Activated CD4-positive, alpha-beta T cell treated with anti-CD3 and anti-CD28 coated beads, Interleukin-2, amount 10 ng/mL, durations not matched to agents 7 days and 5 days (primary cell): ENCODE results near the gene LMOD2. TPM values are rescaled to one million over a fixed set of nuclear protein-coding genes. Genes with fewer than 3 reads are reported as not detected.
"Not testable (repeated sequence)": the region's sequence is repeated elsewhere in the genome, so short reads cannot be mapped to it uniquely, and the experiment has no call there.

Experiments
- CTCF ChIA-PET: fragments of 350-600 bp; sonication (Branson Sonifier 250); formaldehyde crosslinking; loops from one replicate; lab custom pipeline; 2021; ENCODE audit warnings: antibody characterized with exemption; lab: Charles Lee
- POLR2A ChIA-PET: fragments of 350-600 bp; sonication (Branson Sonifier 250); formaldehyde crosslinking; loops from one replicate; lab custom pipeline; 2021; ENCODE audit warnings: antibody characterized with exemption; lab: Charles Lee
- DNase-seq: peaks from one replicate; pipeline ENCODE4 v3.0.0-alpha.2; 2020
- H3K27ac Mint-ChIP-seq: one replicate; pipeline ENCODE4 v1.8.0; 2021; ENCODE audit warnings: mild to moderate bottlenecking, moderate library complexity, mixed read lengths
- H3K27me3 Mint-ChIP-seq: one replicate; pipeline ENCODE4 v1.8.0; 2021; ENCODE audit warnings: mixed read lengths
- H3K36me3 Mint-ChIP-seq: one replicate; pipeline ENCODE4 v1.8.0; 2021; ENCODE audit warnings: low read depth, mixed read lengths
- H3K4me1 Mint-ChIP-seq: one replicate; pipeline ENCODE4 v1.8.0; 2021; ENCODE audit warnings: mixed read lengths
- H3K4me3 Mint-ChIP-seq: one replicate; pipeline ENCODE4 v1.8.0; 2021; ENCODE audit warnings: mild to moderate bottlenecking, moderate library complexity, mixed read lengths
- H3K9me3 Mint-ChIP-seq: one replicate; pipeline ENCODE4 v1.8.0; 2021; ENCODE audit warnings: mixed read lengths
- total RNA-seq, 2 experiments: library from RNA; stranded (reverse); gene quantifications; one replicate each; pipeline ENCODE4 v1.2.3, GENCODE V29; 2021

Gene LMOD2
- total RNA-seq, 2 experiments from 2014 or later, result not detected

GRCh38 chr7:123628829-123629228, 26.8 kb upstream of the LMOD2 start:
- Mint-ChIP-seq H3K9me3 (no peaks in the 10 kb centered on the region), H3K27ac (no peak overlapping the region), H3K36me3 (no peaks in the 10 kb centered on the region), H3K27me3 (peaks cover 2% of the 10 kb centered on the region), H3K4me1 (no peaks in the 10 kb centered on the region), H3K4me3 (no peak overlapping the region)
- ChIA-PET POLR2A (no interaction called here), CTCF (no interaction called here)
- no peak for DNase-seq

DNA sequence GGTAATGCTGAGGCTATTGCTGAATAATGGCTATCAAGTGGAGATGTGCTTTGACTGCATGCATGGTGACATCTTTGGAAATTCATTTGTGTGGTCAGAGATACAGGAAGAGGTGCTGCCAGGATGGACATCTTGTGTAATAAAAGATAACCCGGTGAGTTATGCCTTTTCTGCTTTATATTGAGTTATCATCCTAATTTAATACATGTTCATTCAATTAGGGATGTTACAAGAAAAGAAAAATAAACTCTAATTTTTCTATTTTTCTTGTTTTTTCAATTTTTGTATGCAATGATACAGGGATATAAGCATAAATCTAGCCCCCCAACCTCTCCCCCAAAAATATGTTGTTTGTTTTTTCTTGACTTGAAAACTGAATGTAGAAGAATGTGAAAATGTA, 26.4 kb upstream of the LMOD2 start:
- DNase-seq, result no peak
- CTCF ChIA-PET, result no interaction called here
- Mint-ChIP-seq H3K4me1 (no peaks in the 10 kb centered on the region), H3K27ac (no peak overlapping the region), H3K36me3 (no peaks in the 10 kb centered on the region), H3K9me3 (no peaks in the 10 kb centered on the region), H3K4me3 (no peak overlapping the region), H3K27me3 (peaks cover 2% of the 10 kb centered on the region)
- POLR2A ChIA-PET, result no interaction called here

DNA sequence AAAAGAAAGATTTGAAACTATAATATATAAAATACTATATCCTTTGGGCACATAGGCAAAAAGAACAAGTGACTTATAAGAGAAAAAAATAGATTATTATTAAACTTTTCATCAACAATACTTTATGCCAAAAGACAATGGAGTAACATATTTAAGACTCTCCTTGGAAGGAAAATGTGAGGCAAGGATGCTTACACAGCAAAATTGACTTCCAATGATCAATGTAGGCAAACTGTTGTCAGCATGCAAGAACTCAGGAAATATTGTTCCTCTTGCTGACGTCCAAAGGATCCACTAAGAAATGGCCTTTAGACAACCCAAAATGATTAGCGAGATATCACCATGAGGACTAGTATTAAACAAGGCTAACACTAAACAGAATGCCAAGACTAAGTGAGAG, 22.9 kb upstream of the LMOD2 start:
- H3K36me3 Mint-ChIP-seq, result no peaks in the 10 kb centered on the region
- H3K27me3 Mint-ChIP-seq, result peaks cover 11% of the 10 kb centered on the region
- POLR2A ChIA-PET, result no interaction called here
- H3K4me1 Mint-ChIP-seq, result no peaks in the 10 kb centered on the region
- no peak overlapping the region for H3K4me3 Mint-ChIP-seq
- H3K9me3 Mint-ChIP-seq, result no peaks in the 10 kb centered on the region
- DNase-seq, result no peak
- H3K27ac Mint-ChIP-seq, result no peak overlapping the region
- CTCF ChIA-PET, result no interaction called here

DNA sequence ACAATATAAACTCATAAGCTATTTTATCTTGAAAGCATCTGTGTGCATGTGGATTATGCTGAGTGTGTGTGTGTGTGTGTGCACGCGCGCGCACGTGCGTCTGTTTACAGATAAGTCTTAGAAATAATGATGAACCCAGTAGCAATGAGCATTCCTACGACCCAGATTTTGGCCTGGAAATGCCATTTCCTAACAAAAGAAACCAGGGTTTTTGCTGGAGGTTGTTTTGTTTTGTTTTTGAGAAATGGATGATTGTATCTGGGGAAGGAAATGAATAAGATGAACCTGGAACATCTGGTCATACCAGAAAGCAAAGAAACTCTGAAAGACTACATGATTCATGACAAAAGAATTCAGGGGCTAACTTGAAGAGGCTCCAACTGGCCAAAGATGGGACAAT, 22.1 kb upstream of the LMOD2 start:
- H3K4me3 Mint-ChIP-seq, result no peak overlapping the region
- no peak for DNase-seq
- no peaks in the 10 kb centered on the region for H3K9me3 Mint-ChIP-seq
- H3K27me3 Mint-ChIP-seq, result peaks cover 15% of the 10 kb centered on the region
- POLR2A ChIA-PET, result no interaction called here
- CTCF ChIA-PET, result no interaction called here
- no peaks in the 10 kb centered on the region for H3K36me3 Mint-ChIP-seq
- H3K4me1 Mint-ChIP-seq, result no peaks in the 10 kb centered on the region
- no peak overlapping the region for H3K27ac Mint-ChIP-seq

- H3K4me3 Mint-ChIP-seq, H3K4me1 Mint-ChIP-seq, H3K9me3 Mint-ChIP-seq, H3K27ac Mint-ChIP-seq, POLR2A ChIA-PET, CTCF ChIA-PET, DNase-seq, H3K36me3 Mint-ChIP-seq: not testable (repeated sequence)
- peaks cover 14% of the 10 kb centered on the region for H3K27me3 Mint-ChIP-seq
Observed at GRCh38 chr7:123634011-123634573, 21.6 kb upstream of the LMOD2 start.

- POLR2A ChIA-PET, result interaction anchor here (0.7 kb wide), 1 partner anchor 1047 kb away, joined by 3 read pairs; no protein-coding TSS in a partner anchor
- Mint-ChIP-seq H3K27me3 (peaks cover 14% of the 10 kb centered on the region), H3K4me3 (no peak overlapping the region), H3K9me3 (no peaks in the 10 kb centered on the region), H3K36me3 (no peaks in the 10 kb centered on the region), H3K4me1 (no peaks in the 10 kb centered on the region), H3K27ac (no peak overlapping the region)
- DNase-seq, result no peak
- CTCF ChIA-PET, result interaction anchor here (0.6 to 1.0 kb wide), 3 partner anchors 62 to 211 kb away, joined by 3 to 4 read pairs (median 3); no protein-coding TSS in a partner anchor
Observed at GRCh38 chr7:123635551-123636359, 19.9 kb upstream of the LMOD2 start.

GRCh38 chr7:123637203-123637602, 18.5 kb upstream of the LMOD2 start:
- peaks cover 14% of the 10 kb centered on the region for H3K27me3 Mint-ChIP-seq
- H3K27ac Mint-ChIP-seq, result no peak overlapping the region
- H3K9me3 Mint-ChIP-seq, result no peaks in the 10 kb centered on the region
- no peaks in the 10 kb centered on the region for H3K4me1 Mint-ChIP-seq
- POLR2A ChIA-PET, result interaction anchor here (0.6 kb wide), 1 partner anchor 111 kb away, joined by 3 read pairs; no protein-coding TSS in a partner anchor
- no peak for DNase-seq
- H3K4me3 Mint-ChIP-seq, result no peak overlapping the region
- CTCF ChIA-PET, result interaction anchor here (0.9 kb wide), 1 partner anchor 16 kb away, joined by 3 read pairs; no protein-coding TSS in a partner anchor
- H3K36me3 Mint-ChIP-seq, result no peaks in the 10 kb centered on the region

DNA sequence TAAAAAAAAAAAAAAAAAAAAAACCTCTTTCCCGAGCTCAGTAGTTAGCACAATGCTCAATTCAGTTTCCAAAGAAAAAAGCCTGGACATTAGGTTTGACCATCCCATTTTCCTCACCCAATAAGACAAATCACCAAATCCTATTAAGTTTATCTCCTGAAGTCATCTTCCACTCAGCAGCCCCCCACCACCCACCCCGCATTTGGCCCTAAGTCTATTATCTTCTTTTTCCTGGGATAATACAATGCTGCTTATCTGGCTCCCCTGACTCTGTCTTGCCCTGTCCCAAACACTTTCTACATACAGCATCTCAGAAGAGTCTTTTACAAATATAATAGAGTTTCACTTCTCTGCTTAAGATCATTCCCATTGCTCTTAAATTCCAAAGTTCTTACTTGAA, 17.8 kb upstream of the LMOD2 start:
- Mint-ChIP-seq H3K4me1 (no peaks in the 10 kb centered on the region), H3K9me3 (no peaks in the 10 kb centered on the region), H3K27ac (no peak overlapping the region), H3K36me3 (no peaks in the 10 kb centered on the region), H3K27me3 (peaks cover 14% of the 10 kb centered on the region), H3K4me3 (no peak overlapping the region)
- ChIA-PET CTCF (interaction anchor here (0.9 kb wide), 1 partner anchor 15 kb away, joined by 3 read pairs; no protein-coding TSS in a partner anchor), POLR2A (no interaction called here)
- DNase-seq, result no peak

- Mint-ChIP-seq H3K9me3 (no peaks in the 10 kb centered on the region), H3K36me3 (no peaks in the 10 kb centered on the region), H3K27me3 (peaks cover 29% of the 10 kb centered on the region), H3K4me1 (no peaks in the 10 kb centered on the region), H3K27ac (no peak overlapping the region), H3K4me3 (no peak overlapping the region)
- ChIA-PET CTCF (no interaction called here), POLR2A (no interaction called here)
- no peak for DNase-seq
Observed at GRCh38 chr7:123639631-123640030, 16.0 kb upstream of the LMOD2 start.

DNA sequence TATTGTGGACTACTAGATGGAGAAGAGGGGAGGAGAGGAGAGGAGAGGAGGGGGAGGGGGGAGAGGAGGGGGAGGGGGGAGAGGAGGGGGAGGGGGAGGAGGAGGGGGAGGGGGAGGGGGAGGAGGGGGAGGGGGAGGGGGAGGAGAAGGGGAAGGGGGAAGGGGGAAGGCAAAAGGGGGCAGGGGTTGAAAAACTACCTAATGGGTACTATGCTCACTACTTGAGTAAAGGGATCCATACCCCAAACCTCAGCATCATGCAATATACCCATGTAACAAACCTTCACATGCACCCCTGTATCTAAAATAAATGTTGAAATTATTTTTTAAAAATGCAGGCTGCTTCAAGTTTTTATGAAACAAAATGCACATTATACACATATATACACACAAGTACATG, 15.1 kb upstream of the LMOD2 start:
- Mint-ChIP-seq H3K4me3 (no peak overlapping the region), H3K36me3 (no peaks in the 10 kb centered on the region), H3K9me3 (no peaks in the 10 kb centered on the region), H3K27ac (no peak overlapping the region), H3K27me3 (peaks cover 25% of the 10 kb centered on the region), H3K4me1 (no peaks in the 10 kb centered on the region)
- DNase-seq, result no peak
- POLR2A ChIA-PET, result no interaction called here
- CTCF ChIA-PET, result no interaction called here

- Mint-ChIP-seq H3K27ac (no peak overlapping the region), H3K4me1 (no peaks in the 10 kb centered on the region), H3K4me3 (no peak overlapping the region), H3K36me3 (no peaks in the 10 kb centered on the region), H3K9me3 (no peaks in the 10 kb centered on the region), H3K27me3 (peaks cover 24% of the 10 kb centered on the region)
- CTCF ChIA-PET, result no interaction called here
- POLR2A ChIA-PET, result no interaction called here
- DNase-seq, result no peak
Observed at GRCh38 chr7:123641901-123642300, 13.8 kb upstream of the LMOD2 start.

DNA sequence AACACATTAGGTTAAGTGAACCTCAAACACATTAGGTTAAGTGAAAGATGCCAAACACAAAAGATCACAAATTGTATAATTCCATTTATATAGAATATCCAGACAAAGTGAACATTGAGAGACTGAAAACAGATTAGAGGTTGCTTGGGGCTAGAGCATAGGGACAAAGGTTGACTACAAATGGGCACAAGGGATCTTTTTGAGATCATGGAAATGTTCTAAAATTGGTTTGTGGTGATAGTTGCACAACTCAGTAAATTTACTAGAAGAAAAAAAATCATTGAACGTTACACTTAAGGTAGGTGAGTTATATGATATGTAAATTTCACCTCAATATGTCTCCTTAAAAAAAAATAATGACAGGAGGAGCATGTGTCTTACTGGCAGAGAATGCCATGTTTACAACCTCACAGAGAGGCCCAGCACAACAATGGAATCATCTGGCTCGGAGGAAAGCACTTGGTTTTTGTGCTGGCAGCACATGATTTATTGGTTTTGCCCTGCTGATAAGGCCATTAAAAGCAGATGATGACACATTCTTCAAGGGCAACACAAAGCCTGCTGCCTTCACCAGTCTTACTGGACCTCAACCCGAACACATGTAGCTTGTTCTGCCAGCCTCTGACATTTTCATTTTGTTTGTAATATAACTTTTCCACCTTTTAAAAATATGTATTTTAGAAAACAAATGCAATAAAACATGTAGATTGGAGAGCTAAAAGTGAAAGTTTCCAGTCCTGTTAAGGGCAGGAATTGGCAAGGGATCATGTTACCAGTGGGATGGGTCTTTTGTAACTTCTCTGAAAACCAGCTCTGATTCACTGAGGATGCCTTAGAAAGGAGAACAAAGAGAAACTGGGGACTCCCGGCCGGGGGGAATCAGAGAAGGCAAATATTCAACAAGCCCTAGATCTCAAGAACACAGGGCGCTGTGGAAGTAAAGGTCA, 11.9 kb upstream of the LMOD2 start:
- no peaks in the 10 kb centered on the region for H3K36me3 Mint-ChIP-seq
- H3K4me3 Mint-ChIP-seq, result no peak overlapping the region
- DNase-seq, result no peak
- no peaks in the 10 kb centered on the region for H3K4me1 Mint-ChIP-seq
- H3K9me3 Mint-ChIP-seq, result no peaks in the 10 kb centered on the region
- ChIA-PET POLR2A (no interaction called here), CTCF (interaction anchor here (0.6 kb wide), 1 partner anchor 44 kb away, joined by 3 read pairs; no protein-coding TSS in a partner anchor)
- H3K27me3 Mint-ChIP-seq, result peaks cover 16% of the 10 kb centered on the region
- no peak overlapping the region for H3K27ac Mint-ChIP-seq
